ENCODE measurements around the gene TMEM247.

- TF ChIP-seq, protein P1, sequence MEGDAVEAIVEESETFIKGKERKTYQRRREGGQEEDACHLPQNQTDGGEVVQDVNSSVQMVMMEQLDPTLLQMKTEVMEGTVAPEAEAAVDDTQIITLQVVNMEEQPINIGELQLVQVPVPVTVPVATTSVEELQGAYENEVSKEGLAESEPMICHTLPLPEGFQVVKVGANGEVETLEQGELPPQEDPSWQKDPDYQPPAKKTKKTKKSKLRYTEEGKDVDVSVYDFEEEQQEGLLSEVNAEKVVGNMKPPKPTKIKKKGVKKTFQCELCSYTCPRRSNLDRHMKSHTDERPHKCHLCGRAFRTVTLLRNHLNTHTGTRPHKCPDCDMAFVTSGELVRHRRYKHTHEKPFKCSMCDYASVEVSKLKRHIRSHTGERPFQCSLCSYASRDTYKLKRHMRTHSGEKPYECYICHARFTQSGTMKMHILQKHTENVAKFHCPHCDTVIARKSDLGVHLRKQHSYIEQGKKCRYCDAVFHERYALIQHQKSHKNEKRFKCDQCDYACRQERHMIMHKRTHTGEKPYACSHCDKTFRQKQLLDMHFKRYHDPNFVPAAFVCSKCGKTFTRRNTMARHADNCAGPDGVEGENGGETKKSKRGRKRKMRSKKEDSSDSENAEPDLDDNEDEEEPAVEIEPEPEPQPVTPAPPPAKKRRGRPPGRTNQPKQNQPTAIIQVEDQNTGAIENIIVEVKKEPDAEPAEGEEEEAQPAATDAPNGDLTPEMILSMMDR (IDR thresholded peaks at IDR 0.05; ENCODE audit: low read depth, low read length, poor library complexity, severe bottlenecking): no peak
- TF ChIP-seq EZH2phosphoT487 (IDR thresholded peaks at IDR 0.05; ENCODE audit: borderline replicate concordance, low read length): no peak
Observed at GRCh38 chr2:46498681-46499080, 19.3 kb downstream of the TMEM247 start.

Data from DOHH2 (cell line).